Right ventricle myocardium inferior (tissue), 1 donor: ENCODE results near the gene KLHL29. TPM values are rescaled to one million over a fixed set of nuclear protein-coding genes. Genes with fewer than 3 reads are reported as not detected.

Experiments used
- ATAC-seq: fragments of 200-7000 bp; cut with Tn5 transposase; one replicate; pipeline ENCODE4 v1.9.1; 2020; ENCODE audit warnings: mild to moderate bottlenecking, moderate library complexity
- DNase-seq: peaks from one replicate; pipeline ENCODE4 v3.0.0; 2021; ENCODE audit errors: missing footprints
- intact Hi-C: fragments of 100-400 bp; cut with DNase I; formaldehyde crosslinking; loops from one replicate; pipeline ENCODE4 v1.11.0; 2022
- total RNA-seq: library from RNA; stranded (reverse); fragmentation: NEBNext Ultra II Directional; extraction: Animal tissue kit (Norgen Biotek cat#: 25700); gene quantifications from one replicate; pipeline ENCODE4 v1.2.1, GENCODE V29; 2021
- donor health status: DM: no; HTN: yes; CAD: no; lungs with severe emphysema.

KLHL29 gene
- total RNA-seq, 1 donor from 2014 or later = 0.54 TPM

- DNase-seq (no peak), ATAC-seq (no peak)
- intact Hi-C loops = no loop called here
Measured at GRCh38 chr2:23429036-23429435, 44.1 kb downstream of the KLHL29 start.

DNA sequence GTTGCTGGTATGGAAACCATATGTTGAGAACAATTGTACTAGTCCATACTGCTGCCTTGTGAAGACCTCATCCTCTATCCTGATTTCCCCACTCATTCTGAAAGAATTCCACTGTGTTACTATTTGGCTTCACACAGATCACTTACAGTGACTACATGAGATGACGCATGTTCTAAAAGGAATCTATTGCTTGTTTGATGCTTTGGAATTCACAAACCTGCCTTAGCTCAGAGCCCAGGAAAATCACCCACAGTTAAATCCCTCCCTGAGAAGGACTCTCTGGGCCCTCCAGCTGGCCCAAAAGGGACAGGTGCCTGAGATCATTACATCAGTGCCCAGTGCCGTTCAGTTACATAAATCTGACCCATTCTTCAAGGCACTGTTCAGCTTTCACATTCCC lies 45.3 kb downstream of the KLHL29 start:
- no peak for DNase-seq
- no peak for ATAC-seq
- intact Hi-C loops = no loop called here

GRCh38 chr2:23432531-23432930 lies 47.6 kb downstream of the KLHL29 start:
- DNase-seq = no peak
- no peak for ATAC-seq
- intact Hi-C loops = no loop called here

GRCh38 chr2:23433282-23433681 lies 48.3 kb downstream of the KLHL29 start:
- ATAC-seq (no peak), DNase-seq (no peak)

GRCh38 chr2:23434721-23435121 lies 49.7 kb downstream of the KLHL29 start:
- peak; percentile 13 for ATAC-seq
- intact Hi-C loops = no loop called here
- DNase-seq = no peak

More at GRCh38 chr2:23433282-23433681, 48.3 kb downstream of the KLHL29 start:
- intact Hi-C loops = no loop called here

DNA sequence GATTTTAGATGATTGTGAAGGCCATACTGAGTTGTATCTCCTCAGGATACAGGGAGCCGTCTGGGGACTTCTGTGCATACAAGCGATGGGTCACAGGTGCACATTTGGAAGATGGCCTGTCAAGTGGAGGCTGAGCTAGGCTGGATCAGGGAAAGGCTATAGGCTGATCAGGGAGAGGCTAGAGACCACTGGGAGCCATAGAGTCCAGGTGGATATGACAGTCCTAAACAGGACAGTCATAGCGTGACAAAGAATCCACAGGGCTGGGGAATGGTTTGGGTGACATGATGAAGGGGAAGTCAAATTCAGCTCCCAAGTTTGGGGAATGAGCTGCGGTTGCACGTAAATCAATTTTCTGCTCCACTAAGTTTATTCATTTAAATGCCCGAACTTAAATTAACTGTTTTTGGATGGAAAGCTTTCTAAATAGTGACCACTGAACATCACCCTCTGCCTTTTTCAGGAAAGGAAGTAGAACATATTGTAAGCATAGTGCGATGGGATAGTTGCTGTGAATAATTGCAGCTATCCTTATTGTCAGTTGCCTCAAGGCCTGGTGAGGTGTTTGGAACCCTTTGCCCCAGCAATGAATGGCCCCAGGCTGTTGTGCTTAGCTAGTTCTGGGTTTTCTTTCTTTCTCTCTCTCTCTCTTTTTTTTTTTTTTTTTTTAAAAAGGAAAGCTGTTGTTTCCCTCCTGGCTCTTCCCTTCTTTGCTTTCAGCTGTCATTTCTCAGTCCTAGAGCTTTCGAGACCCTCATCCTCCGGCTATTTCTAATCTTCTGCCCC lies 50.5 kb downstream of the KLHL29 start:
- intact Hi-C loops = no loop called here
- DNase-seq = no peak

GRCh38 chr2:23436346-23437098 lies 51.5 kb downstream of the KLHL29 start:
- ATAC-seq = no peak
- no peak for DNase-seq
- intact Hi-C loops = no loop called here

More for the DNA sequence above, 50.5 kb downstream of the KLHL29 start:
- ATAC-seq = no peak

DNA sequence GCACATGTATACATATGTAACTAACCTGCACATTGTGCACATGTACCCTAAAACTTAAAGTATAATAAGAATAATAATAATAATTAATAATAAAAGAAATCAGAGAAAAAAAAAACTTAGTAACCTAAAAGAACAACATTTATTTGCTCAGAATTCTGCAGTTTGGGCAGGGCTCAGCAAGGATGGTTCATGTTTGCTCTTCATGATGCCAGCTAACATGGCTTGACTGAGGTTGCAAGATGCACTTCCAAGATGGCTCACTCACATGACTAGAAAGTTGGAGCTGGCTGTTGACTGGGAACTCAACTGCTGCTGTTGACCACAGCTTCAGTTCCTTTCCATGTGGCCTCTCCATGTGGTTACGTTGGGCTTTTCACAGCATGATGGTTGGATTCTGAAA lies 56.4 kb downstream of the KLHL29 start:
- DNase-seq = no peak
- intact Hi-C loops = no loop called here
- no peak for ATAC-seq

- no peak for ATAC-seq
- DNase-seq = no peak
- intact Hi-C loops = no loop called here
Measured at GRCh38 chr2:23445450-23445868, 60.5 kb downstream of the KLHL29 start.

GRCh38 chr2:23446916-23447315 lies 61.9 kb downstream of the KLHL29 start:
- ATAC-seq (no peak), DNase-seq (no peak)
- intact Hi-C loops = no loop called here

DNA sequence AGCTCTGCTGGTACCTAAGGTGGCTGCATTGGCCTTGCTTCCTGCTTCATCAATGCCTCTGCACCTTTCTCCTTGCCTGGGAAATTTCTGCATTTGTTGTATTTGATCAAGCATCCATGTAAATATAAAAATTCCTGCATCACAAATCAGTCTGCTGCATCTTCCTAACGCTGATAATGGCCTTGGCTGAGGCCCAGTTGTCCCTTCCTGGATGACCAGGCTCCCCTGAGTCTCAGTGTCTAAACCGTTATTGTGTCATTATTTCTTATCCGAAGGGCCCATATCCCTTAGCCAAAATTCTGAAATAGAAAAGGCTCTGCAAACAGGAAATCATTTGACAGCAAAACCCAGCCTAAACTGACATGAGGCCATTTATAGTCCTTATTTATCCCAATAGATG lies 62.4 kb downstream of the KLHL29 start:
- DNase-seq (no peak), ATAC-seq (no peak)
- intact Hi-C loops = no loop called here

- DNase-seq = no peak
- no peak for ATAC-seq
- intact Hi-C loops = no loop called here
Measured at GRCh38 chr2:23448906-23449305, 63.9 kb downstream of the KLHL29 start.

- DNase-seq (no peak), ATAC-seq (no peak)
- intact Hi-C loops = no loop called here
Measured at GRCh38 chr2:23449413-23449812, 64.4 kb downstream of the KLHL29 start.

DNA sequence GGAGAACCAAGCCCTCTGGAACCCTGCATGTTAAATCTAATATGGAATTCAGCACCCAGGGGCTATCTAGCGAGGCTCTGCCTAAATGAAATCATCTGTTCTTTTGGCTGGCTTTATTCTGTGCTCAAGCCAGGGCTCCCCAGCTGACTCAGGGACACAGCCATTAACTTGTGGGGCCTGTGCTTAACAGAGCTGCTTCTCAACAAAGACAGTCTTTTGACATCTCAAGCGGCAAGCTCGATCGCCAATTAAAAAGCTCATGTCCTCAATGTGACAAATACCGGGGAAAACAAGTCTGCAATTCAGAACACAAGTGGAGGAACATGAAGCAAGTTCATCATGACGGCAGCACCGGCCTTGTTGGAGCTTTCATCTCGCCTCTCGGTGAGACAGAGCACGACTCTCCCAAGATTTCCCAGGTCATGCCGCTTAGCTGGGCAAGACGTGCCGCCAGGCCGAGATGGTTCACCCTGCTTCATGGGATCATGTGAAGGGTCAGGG lies 64.9 kb downstream of the KLHL29 start:
- ATAC-seq = peak; percentile 83
- intact Hi-C loops = no loop called here
- DNase-seq = no peak

DNA sequence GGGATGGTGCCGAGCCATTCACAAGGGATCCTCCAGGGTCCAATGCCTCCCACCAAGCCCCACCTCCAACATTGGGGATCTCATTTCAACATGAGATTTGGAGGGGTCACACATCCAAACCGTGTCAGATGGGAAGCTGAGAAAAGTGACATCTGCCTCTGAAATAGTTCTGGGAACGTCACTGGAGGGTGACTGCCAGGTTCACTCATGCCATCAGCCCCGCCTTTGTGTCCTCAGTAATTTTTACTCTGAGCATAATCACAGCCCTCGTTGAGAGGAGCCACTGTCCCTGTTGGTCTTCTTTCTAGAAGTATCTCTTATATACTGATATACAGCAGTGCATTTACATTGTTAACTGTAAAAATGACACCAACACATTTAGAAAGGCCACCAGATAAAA lies 67.4 kb downstream of the KLHL29 start:
- intact Hi-C loops = no loop called here
- DNase-seq = no peak
- ATAC-seq = no peak

- no peak for ATAC-seq
- no peak for DNase-seq
- intact Hi-C loops = no loop called here
Measured at GRCh38 chr2:23452853-23453420, 68.0 kb downstream of the KLHL29 start.

DNA sequence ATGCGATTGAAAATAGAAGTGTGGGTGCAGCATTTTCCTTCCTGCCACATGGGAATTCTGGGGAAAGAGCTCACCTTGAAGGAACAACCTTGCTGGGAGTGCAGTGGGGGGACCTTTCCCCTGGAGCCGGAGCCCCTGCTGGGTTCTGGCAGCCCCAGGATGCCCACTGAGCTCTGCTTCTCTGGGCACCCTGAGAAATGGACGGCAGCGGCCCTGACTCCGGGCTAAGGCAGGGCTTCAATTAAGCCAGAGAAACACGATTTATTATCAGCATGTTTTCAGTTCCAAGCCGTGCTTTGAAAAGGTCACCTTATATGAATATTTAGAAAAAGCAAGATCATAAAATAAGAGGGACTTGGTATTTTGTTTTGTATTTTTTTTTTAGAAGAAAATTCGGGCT lies 68.5 kb downstream of the KLHL29 start:
- DNase-seq (no peak), ATAC-seq (no peak)
- intact Hi-C loops = no loop called here

GRCh38 chr2:23453836-23454460 lies 69.0 kb downstream of the KLHL29 start:
- intact Hi-C loops = no loop called here
- no peak for ATAC-seq
- DNase-seq = no peak

GRCh38 chr2:23454501-23455120 lies 69.6 kb downstream of the KLHL29 start:
- no peak for DNase-seq
- ATAC-seq = no peak
- intact Hi-C loops = no loop called here
